Posterior vena cava (tissue), 2 donors: ENCODE results near the gene TGFB1I1. TPM values are rescaled to one million over a fixed set of nuclear protein-coding genes. Genes with fewer than 3 reads are reported as not detected.
"Not testable (repeated sequence)": the region's sequence is repeated elsewhere in the genome, so short reads cannot be mapped to it uniquely, and the experiment has no call there.

Source experiments
- DNase-seq: peaks from one replicate; pipeline ENCODE4 v3.0.0-alpha.2; 2020; ENCODE audit warnings: low spot score
- intact Hi-C, 2 donors: fragments of 100-400 bp; cut with DNase I; formaldehyde crosslinking; loops; one replicate each; pipeline versions ENCODE4 v1.14.1 to v1.14.2; 2022 to 2023
- total RNA-seq, 2 donors: library from RNA; stranded (reverse); fragmentation: NEBNext Ultra II Directional; extraction: Animal tissue kit (Norgen Biotek cat#: 25700); gene quantifications; one replicate each; pipeline ENCODE4 v1.2.1, GENCODE V29; 2021
- donor health status: DM: yes; HTN: yes; CAD: no.
- donor health status: DM: yes; HTN: yes; CAD: no.

TGFB1I1 gene
- total RNA-seq, 2 donors from 2014 or later: 232 to 239 TPM

DNA sequence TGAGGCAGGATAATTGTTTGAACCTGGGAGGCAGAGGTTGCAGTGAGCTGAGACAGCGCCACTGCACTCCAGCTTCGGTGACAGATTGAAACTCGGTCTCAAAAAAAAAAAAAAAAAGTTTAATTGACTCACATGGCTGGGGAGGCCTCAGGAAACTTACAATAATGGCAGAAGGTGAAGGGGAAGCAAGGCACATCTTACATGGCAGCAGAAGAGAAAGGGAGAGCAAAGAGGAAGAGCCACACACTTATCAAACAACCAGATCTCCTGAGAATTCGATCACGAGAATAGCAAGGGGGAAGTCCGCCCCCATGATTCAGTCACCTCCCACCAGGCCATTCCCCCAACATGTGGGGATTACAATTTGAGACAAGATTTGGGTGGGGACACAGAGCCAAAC, 26.0 kb upstream of the TGFB1I1 start:
- intact Hi-C loops: loop anchor here (10.0 kb wide), 2 partner anchors 261 to 271 kb away; partner anchors contain the start of gene FUS (in 1 of the 2)
- DNase-seq: not testable (repeated sequence)

DNA sequence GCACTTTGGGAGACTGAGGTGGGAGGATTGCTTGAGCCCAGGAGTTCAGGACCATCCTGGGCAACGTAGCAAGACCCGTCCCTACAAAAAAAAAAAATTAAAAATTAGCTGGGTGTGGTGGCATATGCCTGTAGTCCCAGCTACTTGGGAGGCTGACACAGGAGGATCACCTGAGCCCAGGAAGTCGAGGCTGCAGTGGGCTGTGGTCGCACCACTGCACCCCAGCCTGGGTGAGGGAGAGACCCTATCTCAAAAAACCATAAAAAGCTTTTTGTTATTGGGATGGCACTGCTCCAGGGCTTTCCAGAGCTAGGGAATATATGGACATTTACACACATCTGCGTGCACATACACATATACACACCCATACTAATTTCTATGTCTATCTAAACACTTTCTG, 20.8 kb upstream of the TGFB1I1 start:
- intact Hi-C loops: loop anchor here in 1 of 2 donors (10.0 kb wide), 1 partner anchor 466 kb away; the partner anchor contains the start of gene HSD3B7
- DNase-seq: no peak

DNA sequence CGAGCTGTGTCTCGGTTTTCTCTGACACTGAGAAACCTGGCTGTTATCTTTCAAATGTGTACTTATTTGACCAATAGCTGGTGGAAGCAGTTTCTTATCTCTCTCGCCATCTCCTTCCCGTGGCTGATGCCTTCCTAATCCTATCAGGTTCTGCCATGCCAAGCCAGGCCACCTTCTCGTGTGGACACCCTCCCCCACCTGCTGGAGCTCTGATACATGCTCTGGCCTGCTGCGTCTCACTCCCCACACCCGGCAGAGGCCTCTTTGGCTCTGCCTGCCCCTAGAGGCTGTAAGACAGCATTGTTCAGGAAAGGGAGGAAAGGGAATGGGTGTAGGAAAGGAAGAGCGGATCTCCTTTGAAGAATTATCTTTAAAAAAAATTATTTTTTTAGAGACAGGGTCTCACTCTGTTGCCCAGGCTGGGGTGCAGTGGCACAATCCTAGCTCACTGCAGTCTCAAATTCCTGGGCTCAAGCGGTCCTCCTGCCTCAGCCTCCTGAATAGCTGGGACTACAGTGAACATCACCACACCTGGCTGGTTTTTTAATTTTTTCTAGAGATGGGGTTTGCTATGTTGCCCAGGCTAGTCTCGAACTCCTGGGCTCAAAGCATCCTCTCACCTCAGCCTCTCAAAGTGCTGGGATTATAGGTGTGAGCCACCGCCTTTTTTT, 20.1 kb upstream of the TGFB1I1 start:
- intact Hi-C loops: loop anchor here in 1 of 2 donors (10.0 kb wide), 1 partner anchor 467 kb away; the partner anchor contains the start of gene HSD3B7
- peak; percentile 84 for DNase-seq

DNA sequence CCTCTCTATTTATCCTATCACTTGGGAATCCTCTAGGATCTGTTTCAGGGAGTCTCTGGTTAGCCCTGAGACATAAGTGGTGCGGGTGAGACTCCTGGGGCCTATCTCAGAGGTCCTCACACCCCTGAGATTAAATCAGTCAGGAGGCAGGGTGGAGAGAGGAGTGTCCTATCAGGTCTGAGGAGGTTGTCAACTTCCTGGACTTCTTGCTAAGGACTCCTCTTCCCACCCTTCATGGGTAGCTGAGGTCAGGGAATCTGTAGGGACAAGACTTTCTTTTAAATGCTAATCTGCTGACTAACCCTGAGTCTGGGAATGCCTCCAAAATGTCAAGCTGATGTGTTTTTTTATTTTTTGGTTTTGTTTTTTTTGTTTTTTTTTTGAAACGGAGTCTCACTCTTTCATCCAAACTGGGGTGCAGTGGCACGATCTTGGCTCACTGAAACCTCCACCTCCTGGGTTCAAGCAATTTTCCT, 19.3 kb upstream of the TGFB1I1 start:
- DNase-seq: peak; percentile 37
- intact Hi-C loops: loop anchor here in 1 of 2 donors (10.0 kb wide), 1 partner anchor 468 kb away; the partner anchor contains the start of gene HSD3B7

DNA sequence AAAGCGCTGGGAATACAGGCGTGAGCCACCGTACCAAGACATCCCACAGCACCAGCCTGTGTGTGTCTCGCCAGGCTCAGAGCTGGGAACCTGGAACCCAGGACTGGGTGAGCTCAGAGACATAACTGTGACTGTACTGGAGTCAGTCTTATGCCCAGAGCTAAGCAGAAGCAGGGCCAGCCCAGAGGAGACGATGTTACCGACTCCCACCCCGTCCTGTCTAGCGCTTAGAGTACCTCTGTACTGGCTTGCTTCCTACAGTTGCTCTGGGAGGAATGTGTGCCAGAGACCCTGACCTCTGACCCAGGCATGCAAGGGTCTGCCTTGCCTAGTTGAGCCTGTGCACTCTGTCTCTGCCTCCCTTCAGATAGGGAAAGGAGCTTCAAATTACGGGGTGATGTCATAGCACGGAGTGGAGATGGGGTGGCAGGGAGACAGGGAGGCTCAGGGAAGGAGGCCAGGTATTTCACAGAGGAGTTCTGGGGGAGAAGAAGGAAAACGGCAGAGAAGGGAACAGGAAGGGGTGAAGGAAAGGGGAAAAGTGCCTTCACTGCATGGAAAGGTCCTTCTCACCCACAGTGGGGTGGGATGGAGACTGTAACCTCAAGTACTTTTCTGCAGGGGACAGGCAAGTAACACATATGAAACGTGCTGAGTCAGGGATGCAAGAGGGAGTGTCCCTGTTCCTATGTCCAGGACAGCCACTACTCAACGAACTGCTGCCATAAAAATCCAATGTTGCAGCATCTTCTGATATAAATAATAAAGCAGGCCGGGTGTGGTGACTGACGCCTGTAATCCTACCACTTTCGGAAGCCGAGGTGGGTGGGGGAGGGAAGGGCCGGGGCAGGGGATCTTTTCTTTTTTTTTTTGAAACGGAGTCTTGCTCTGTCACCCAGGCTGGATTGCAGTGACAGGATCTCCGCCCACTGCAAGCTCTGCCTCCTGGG, 18.4 kb upstream of the TGFB1I1 start:
- intact Hi-C loops: loop anchor here in 1 of 2 donors (10.0 kb wide), 1 partner anchor 469 kb away; the partner anchor contains the start of gene HSD3B7
- peak; percentile 82 for DNase-seq

DNA sequence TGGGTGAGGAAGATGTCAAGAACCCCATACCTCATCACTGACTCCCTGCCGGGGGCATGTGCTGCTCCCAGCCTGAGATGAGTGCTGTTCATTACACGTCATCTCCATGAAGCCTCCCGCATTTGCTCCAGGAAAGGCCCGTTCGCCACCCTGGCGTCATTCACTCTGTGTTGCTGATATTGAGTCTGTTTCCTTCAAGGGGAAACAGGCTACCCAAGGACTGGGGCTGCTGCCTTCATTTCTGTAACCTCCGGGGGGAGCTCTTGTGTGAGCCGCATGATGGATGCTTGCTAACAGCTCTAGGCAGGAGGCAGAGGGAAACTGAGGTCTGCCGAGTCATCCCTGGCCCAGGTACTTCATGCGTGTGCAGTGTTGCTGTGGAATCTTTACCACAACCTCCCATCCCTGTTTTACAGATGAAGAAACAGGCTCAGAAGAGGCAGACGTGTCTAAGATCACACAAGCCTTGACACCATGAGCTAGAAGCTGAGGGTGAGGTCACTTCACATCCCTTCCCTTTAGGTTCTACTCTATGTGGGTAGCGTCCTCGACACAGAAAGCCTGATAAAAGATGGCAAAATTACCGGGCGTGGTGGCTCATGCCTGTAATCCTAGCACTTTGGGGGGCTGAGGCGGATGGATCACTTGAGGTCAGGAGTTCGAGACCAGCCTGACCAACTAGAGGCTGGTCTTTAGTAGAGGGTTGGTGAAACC, 16.2 kb upstream of the TGFB1I1 start:
- intact Hi-C loops: loop anchor here in 1 of 2 donors (10.0 kb wide), 1 partner anchor 471 kb away; the partner anchor contains the start of gene HSD3B7
- DNase-seq: peak; percentile 75

DNA sequence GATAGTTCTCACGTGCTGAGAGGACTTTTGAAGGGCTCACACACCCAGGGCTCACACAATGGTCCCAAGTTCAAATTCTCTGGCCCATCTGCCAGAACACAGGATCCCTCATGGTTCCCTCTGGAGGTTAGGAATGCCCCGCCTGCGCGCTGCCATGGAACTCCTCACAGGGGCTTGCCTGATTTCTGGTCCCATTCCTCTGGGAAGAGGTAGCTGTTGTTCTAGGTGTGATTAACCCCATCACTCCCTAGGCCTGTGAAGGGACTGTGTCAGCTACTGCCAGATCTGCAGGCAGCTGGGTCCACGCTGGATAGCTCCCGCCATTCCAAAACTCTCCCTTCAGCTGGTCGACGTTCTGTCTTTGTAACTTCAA, 15.0 kb upstream of the TGFB1I1 start:
- intact Hi-C loops: loop anchor here in 1 of 2 donors (10.0 kb wide), 1 partner anchor 472 kb away; the partner anchor contains the start of gene HSD3B7
- peak; percentile 45 for DNase-seq

DNA sequence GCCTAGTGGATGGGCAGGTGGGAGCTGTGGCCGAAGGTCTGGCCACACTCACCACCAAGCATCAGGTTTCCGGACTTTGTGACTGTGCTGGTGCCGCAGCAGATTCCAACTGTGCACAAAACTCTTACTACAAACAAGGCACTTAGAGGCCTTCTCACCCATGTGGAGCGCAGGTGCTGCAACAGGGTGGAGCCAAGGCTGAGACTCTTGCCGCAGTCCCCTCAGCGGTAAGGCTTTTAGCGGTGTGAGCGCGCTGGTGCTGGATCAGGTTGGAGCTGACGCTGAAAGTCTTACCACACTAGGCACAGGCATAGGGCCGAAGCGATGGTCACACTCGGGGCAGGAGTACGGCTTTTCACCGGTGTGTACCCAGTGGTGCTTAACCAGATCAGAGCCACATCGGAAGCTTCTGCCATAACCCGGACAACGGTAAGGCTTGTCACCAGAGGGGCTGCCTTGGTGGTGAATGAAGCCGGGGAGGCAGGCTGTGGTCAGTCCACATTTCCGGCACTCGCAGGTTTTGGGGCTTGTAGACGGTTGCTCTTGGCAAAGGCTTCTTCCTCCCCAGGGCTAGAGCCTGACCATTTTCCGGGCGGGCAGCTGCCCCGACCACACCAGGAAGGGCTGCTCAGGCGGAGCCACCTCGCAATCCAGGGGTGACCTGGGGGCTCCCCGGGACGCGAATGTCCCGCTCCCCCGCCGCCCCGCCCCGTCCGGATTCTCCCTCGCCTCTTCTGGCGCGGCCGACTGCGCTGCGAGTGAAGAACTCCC, 13.7 kb upstream of the TGFB1I1 start:
- intact Hi-C loops: loop anchor here in 1 of 2 donors (10.0 kb wide), 1 partner anchor 473 kb away; the partner anchor contains the start of gene HSD3B7
- peak; percentile 90 for DNase-seq

DNA sequence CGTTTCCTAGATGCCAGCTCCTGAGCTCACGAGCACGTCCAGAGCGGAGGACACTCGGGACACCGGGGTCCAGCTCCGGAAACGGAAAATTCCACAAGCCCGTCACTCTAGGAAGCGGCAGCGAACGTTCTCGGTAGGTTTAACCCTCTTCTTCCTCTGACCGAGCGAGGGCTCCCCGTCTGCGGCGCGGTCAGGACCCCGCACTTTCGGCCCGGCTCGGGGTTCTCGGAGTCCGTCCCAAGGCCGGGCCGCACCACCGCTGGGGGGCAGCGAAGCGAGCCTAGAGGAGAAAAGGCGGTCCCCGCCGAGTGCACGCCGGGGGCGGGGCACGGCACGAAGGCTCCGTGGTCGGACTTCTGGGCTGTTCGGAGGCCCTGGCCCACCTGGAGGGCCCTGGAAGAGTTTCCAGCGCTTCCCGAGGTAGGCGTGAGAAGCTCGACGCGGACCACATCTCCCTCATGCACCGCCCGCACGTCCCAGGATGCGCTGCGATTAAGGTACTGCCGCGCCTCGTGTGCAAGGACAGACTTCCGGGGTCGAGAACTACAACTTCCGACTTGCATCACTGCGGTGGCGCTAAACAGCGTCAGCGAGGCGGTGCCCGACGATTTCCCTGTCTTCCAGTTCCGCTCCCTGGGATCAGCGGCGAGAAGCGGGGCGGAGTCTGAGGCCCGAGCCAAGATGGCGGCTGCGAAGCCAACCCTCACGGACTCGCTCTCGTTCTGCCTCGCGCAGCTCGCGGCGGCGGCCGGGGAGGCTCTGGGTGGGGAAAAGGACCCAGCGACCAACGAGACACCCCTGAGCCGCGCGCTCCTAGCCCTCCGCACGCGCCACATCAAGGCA, 12.9 kb upstream of the TGFB1I1 start, which contains the start of gene ARMC5:
Gene ARMC5, plus strand, starts transcription at position 658 of the 843 bp plus-strand sequence. Its CDS starts 24 bp downstream, at position 682.
- intact Hi-C loops: loop anchor here in 1 of 2 donors (10.0 kb wide), 1 partner anchor 474 kb away; the partner anchor contains the start of gene HSD3B7
- DNase-seq: peak; percentile 99

DNA sequence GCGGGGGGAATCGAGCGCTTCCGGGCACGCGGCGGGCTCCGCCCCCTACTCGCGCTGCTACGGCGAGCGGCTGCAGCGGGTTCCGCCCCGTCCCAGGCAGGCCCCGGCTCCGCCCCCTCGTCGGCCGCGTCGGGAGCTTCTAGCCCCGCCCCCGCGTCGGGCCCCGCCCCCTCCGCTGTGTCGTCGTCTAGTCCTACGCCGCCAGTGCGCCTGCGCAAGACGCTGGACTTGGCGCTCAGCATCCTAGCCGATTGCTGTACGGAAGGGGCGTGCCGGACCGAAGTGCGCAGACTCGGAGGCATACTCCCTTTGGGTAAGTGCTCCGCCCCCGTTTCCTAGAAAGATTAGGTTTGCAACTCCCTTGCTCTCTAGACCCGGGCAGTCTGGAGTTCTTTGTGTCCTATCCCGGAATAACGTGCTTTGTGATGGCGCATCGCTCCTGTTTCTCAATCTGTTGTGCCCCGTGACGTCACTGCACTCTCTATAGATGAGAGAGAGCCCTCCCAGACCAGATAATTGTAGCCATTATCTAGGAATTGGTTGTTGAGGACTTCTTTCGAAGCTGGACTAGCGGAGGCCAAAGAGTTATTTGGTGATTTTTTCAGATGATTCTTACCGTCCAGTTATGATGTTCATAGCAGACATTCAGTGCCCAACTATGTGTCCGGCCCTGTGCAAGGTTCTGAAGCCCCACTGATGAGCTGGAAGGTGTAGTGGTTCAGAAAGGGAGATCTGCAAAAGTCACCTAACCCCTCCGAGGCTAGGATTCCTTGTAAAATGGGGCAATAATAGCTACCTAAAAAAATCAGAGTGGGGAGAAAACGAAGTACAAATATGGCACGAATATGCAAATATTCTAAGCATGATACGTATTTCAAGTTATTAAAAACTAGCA, 12.0 kb upstream of the TGFB1I1 start:
- intact Hi-C loops: loop anchor here in 1 of 2 donors (10.0 kb wide), 1 partner anchor 475 kb away; the partner anchor contains the start of gene HSD3B7
- peak; percentile 100 for DNase-seq

DNA sequence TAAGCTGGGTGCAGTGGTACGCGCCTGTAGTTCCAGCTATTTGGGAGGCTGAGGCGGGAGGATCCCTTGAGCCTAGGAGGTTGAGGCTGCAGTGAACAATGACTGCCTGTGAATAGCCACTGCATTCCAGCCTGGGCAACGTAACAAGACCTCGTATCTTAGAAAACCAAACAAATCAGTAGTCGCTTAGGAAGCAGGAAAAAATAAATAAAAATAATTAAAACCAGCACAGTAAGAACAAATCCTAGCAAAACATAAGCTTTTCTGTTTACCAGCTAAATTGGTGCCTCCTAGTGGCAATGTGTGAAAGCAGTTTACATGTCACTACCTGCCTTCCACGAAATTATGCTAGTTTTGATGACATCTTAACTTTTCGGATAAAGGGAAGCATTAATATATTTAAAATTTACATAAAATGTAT, 11.4 kb upstream of the TGFB1I1 start:
- intact Hi-C loops: no loop called here

DNA sequence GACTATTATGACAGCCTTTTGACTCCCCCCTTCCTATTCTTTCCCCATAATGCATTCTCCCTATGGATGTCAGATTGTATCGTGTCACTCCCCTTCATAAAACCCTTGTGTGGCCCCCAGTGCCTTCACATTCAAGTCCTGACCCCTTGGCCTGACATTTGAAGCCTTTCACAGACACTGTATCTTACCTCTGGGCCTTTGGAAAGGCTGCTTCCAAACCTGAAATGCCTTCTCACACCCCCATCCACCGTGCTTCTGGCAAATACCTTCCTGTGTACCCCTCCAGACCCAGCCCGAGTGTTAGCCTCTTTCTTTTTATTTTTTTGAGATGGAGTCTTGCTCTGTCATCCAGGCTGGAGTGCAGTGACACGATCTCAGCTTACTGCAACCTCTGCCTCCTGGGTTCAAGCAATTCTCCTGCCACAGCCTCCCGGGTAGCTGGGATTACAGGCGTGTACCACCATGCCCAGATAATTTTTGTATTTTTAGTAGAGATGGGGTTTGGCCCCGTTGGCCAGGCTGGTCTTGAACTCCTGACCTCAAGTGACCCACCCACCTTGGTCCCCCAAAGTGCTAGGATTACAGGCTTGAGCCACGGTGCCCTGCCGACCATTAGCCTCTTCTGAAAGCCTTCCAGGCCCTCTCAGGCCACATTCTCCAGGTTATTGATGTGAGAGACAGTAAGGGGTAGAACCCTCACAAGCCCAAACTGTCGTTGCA, 10.6 kb upstream of the TGFB1I1 start:
- intact Hi-C loops: no loop called here
- DNase-seq: peak; percentile 69

More for the DNA sequence above, 11.4 kb upstream of the TGFB1I1 start:
- DNase-seq: peak; percentile 60

DNA sequence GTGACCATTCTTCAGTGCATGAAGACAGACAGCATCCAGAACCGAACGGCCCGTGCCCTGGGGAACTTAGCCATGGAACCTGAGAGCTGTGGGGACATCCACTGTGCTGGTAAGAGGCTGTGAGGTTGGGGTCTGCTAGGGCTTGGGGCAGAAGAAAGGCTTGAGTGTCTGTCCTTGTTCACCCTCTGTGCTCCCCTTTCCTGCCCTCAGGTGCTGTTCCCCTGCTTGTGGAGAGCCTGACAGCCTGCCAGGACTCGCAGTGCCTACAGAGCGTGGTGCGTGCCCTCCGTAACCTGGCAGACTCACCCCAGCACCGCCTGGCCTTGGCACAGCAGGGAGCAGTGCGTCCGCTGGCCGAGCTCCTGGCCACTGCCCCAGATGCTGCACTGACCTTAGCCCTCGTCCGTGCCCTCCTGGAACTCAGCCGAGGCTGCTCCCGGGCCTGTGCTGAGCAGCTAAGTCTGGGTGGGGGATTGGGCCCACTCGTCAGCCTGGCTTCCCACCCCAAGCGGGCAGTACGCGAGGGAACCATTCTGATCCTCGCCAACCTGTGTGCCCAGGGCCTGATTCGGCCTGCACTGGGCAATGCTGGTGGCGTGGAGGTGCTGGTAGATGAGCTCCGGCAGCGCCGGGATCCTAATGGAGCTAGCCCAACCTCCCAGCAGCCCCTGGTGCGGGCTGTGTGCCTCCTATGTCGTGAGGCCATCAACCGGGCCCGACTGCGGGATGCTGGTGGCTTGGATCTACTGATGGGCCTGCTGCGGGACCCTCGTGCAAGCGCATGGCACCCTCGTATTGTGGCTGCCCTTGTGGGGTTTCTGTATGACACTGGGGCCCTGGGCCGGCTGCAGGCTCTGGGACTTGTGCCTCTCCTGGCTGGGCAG, 9.8 kb upstream of the TGFB1I1 start:
- DNase-seq: peak; percentile 82
- intact Hi-C loops: no loop called here

DNA sequence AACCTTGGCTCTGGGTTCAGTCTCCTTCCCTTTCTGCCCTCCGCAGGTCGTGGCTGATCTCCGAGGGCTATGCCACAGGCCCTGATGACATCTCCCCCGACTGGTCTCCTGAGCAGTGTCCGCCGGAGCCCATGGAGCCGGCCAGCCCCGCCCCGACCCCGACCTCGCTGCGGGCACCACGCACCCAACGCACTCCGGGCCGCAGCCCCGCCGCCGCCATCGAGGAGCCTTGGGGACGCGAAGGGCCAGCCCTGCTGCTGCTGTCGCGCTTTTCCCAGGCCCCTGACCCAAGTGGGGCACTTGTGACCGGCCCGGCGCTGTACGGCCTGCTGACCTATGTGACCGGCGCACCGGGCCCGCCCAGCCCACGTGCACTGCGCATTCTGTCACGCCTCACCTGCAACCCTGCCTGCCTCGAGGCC, 7.6 kb upstream of the TGFB1I1 start:
- intact Hi-C loops: no loop called here
- DNase-seq: peak; percentile 77
